ENCODE measurements around the gene DRC1.
A peak's percentile ranks its signal among the peaks of the same experiment; 100 is the strongest.

The DRC1 gene

DNA sequence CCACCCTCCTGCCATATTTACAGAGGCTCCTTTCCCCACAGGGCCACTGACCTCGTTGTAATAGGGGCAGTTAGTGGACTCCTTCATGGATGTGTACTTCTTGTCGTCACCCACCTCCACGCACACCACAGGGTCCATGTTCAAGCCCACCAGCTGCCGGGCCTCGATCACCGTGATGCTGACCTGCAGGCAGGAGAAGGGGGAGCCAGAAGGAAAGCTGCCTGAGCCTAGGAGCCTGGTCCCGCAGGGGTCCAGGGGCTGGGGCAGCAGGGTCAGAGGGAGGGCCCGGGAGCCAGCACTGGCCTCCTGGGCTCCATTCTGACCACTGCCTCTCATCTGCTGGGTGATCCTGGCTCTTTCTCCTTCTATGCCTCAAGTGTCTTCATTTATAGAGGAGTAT lies 93.2 kb downstream of the DRC1 start:
- no peak for DNase-seq

DNA sequence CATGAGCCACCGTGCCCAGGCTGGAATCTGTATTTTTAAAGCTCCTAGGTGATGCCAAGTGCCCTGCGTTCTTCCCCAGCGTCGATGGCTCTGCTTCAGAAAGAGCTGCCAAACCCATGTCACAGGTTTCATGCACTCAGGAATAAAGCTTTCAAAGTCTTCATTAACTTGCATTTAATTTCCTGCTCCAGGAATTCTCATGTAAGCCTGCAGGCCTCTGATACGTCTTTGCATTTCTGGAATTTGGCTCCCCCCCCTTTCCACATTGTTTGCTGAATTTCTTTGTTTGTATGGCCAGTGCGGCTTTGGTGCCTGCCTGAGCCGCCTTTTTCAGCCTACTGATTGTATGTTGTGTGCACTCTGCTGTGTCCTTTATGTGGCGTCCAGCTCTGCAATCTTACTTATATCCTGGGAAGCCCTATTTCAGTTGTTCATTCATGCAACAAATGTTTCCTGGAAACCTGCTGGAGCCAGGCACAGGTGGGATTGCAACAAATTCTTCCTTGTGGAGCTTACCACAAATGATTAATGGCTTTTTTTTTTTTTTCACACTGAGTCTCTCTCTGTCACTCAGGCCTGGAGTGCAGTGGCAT lies 94.1 kb downstream of the DRC1 start:
- no peak for DNase-seq

- no peak for DNase-seq
These were observed 98.7 kb downstream of the DRC1 start for GRCh38 chr2:26500406-26500805.

DNA sequence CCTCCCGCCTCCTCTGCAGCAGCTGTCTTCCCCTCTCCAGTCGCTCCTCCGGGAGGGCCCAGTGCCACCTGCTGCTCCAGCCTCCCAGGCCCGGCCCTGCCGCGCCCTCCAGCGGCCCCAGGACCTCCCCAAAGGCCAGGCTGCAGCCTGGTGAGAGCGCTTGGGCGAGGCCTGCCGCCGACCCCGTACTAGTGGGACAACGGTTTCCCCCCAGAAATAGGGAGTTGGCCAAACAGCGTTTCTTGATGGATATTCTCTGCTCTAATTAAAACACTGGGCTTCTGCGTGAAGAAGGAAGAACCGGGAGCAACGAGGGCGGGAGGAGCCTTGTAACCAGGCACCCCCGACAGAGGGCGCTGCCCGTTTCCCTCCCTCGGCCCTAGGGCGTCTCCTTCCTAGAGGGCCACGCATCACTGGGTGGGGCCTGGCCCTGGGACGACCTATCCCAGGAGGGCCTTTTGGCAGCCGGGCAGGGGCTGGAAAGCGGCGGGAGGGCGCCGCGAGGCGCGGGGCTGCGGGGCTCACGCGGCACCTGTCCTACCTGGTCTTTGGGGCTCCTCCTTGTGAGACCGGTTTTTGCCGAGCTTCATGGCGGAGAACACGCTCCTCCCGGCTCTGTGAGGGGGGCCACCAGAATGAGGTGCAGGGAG lies 101.6 kb downstream of the DRC1 start:
- peak; percentile 20 for DNase-seq

DNA sequence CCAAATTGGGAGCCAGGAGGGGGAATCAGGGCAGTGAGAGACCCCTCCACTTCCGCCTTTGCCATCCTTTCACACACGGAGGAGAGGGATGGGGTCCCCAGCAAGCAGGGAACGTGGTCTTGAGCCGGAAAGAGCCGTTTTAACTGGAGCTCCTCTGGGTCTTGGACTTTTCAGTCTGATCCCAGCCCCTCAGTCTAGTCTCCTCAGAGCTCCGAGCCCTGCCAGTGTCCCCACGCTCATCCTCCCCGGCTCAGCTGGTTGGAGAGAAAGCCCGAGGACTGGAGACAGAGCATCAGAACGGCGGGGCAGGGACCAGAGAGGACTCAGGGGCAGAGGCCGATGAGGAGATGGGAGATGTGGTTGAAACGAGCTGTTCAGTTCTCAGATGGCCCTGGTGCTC lies 102.3 kb downstream of the DRC1 start:
- DNase-seq = no peak

DNA sequence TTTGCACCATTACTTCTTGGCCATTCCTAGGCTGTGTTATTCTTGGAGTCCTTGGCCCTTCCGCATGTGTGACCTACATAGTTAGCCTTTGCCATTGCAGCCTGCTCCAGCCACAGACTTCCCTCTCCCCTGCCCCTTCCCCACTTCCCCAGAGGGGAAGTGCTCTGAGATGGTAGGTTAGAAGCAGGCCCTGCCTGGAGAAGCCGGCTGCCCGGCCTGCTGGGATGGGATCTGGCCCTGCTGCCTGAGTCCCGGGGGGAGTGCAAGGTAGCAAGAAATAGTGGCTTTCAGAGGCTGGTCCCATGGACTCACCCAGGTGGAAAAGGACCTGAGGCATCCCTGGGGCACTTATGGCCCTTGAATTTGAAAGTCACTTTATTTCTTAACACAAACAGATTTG lies 104.6 kb downstream of the DRC1 start:
- DNase-seq = no peak
